IMR-90 (cell line): ENCODE data around the gene MAP3K13. TPM values are rescaled to one million over a fixed set of nuclear protein-coding genes. Genes with fewer than 3 reads are reported as not detected.

ENCODE experiments used
- ATAC-seq: fragments of 200-7000 bp; cut with Tn5 transposase; 2 replicates; pipeline ENCODE4 v1.9.1; 2020; ENCODE audit warnings: low read depth, mild to moderate bottlenecking, moderate library complexity
- BruUV-seq: library from RNA; stranded (reverse); fragments of 400-500 nt; replicated peaks from 2 replicates; lab custom pipeline; 2021; lab: Mats Ljungman, UMichigan
- CTCF ChIA-PET: fragments of 300-600 bp; formaldehyde crosslinking; extraction: SDS; loops from one replicate; lab custom pipeline; 2021; ENCODE audit warnings: antibody characterized with exemption; lab: Yijun Ruan, JAX
- POLR2A ChIA-PET: fragments of 300-600 bp; sonication (Branson Sonifier 250); formaldehyde crosslinking; loops from one replicate; lab custom pipeline; 2022; ENCODE audit warnings: antibody characterized with exemption; ENCODE audit not compliant: unreplicated experiment; lab: Charles Lee
- DNase-seq: peaks from one replicate; pipeline ENCODE4 v3.0.0; 2013
- H2AFZ ChIP-seq: replicated peaks from 2 replicates; pipeline ENCODE3; 2013; ENCODE audit warnings: low read length, mild to moderate bottlenecking; ENCODE audit not compliant: poor library complexity
- H2AK5ac ChIP-seq: 2 replicates; pipeline ENCODE4 v1.6.1; 2013; ENCODE audit warnings: low read depth, low read length, inconsistent platforms
- H2AK9ac ChIP-seq: replicated peaks from 2 replicates; pipeline ENCODE3; 2013; ENCODE audit warnings: mild to moderate bottlenecking, low read depth, low read length, moderate library complexity; ENCODE audit not compliant: poor library complexity
- H2BK120ac ChIP-seq: 2 replicates; pipeline ENCODE4 v1.6.1; 2013; ENCODE audit warnings: low read depth, low read length, inconsistent platforms
- H2BK15ac ChIP-seq: 3 replicates; pipeline ENCODE4 v1.6.1; 2013; ENCODE audit warnings: low read depth, low read length, inconsistent platforms
- H2BK20ac ChIP-seq: 2 replicates; pipeline ENCODE4 v1.6.1; 2013; ENCODE audit warnings: low read depth, mild to moderate bottlenecking, inconsistent platforms, low read length, moderate library complexity
- H2BK5ac ChIP-seq: 2 replicates; pipeline ENCODE4 v1.6.1; 2013; ENCODE audit warnings: mild to moderate bottlenecking, low read depth, low read length, inconsistent platforms; ENCODE audit not compliant: poor library complexity, severe bottlenecking
- H3K14ac ChIP-seq: replicated peaks from 2 replicates; pipeline ENCODE4 v1.6.1; 2013; ENCODE audit warnings: low read depth, low read length, inconsistent platforms
- H3K18ac ChIP-seq: 2 replicates; pipeline ENCODE4 v1.6.1; 2013; ENCODE audit warnings: low read depth, low read length, control low read depth
- H3K23ac ChIP-seq: 2 replicates; pipeline ENCODE4 v1.6.1; 2013; ENCODE audit warnings: low read depth, low read length, inconsistent platforms
- H3K27ac ChIP-seq: 2 replicates; pipeline ENCODE4 v1.5.1; 2013; ENCODE audit warnings: mild to moderate bottlenecking, control low read depth, low read length; ENCODE audit not compliant: insufficient read depth
- H3K27me3 ChIP-seq: 2 replicates; pipeline ENCODE4 v1.6.1; 2013; ENCODE audit warnings: low read length; ENCODE audit not compliant: control insufficient read depth, insufficient read depth
- H3K36me3 ChIP-seq: 2 replicates; pipeline ENCODE4 v1.6.1; 2013; ENCODE audit warnings: low read length, mixed read lengths; ENCODE audit not compliant: control insufficient read depth, insufficient read depth
- H3K4ac ChIP-seq: 2 replicates; pipeline ENCODE4 v1.6.1; 2013; ENCODE audit warnings: low read depth, low read length, inconsistent platforms
- H3K4me1 ChIP-seq: 2 replicates; pipeline ENCODE4 v1.6.1; 2013; ENCODE audit warnings: low read length, mixed read lengths; ENCODE audit not compliant: control insufficient read depth, insufficient read depth
- H3K4me2 ChIP-seq: 2 replicates; pipeline ENCODE4 v1.6.1; 2013; ENCODE audit warnings: low read depth, mild to moderate bottlenecking, control low read depth, low read length, moderate library complexity
- H3K4me3 ChIP-seq: 2 replicates; pipeline ENCODE4 v1.5.1; 2013; ENCODE audit warnings: low read depth, mild to moderate bottlenecking, control low read depth, low read length, moderate library complexity; ENCODE audit not compliant: insufficient read depth
- H3K56ac ChIP-seq: 2 replicates; pipeline ENCODE4 v1.6.1; 2013; ENCODE audit warnings: low read length, inconsistent platforms; ENCODE audit not compliant: insufficient read depth; ENCODE audit errors: extremely low read depth
- H3K79me1 ChIP-seq, 2 experiments: 2 replicates each; pipeline ENCODE4 v1.6.1; 2013; ENCODE audit warnings: low read length in 2 of 2, inconsistent platforms in 1 of 2, low read depth in 1 of 2
- H3K9ac ChIP-seq: 2 replicates; pipeline ENCODE4 v1.6.1; 2013; ENCODE audit warnings: low read depth, low read length, control low read depth
- H3K9me1 ChIP-seq: 2 replicates; pipeline ENCODE4 v1.6.1; 2013; ENCODE audit warnings: low read length, inconsistent platforms; ENCODE audit not compliant: insufficient read depth
- H3K9me3 ChIP-seq: 2 replicates; pipeline ENCODE4 v1.6.1; 2013; ENCODE audit warnings: low read length; ENCODE audit not compliant: control insufficient read depth, insufficient read depth
- H4K20me1 ChIP-seq: 2 replicates; pipeline ENCODE4 v1.6.1; 2013; ENCODE audit warnings: low read length, inconsistent platforms; ENCODE audit not compliant: insufficient read depth
- H4K5ac ChIP-seq: 2 replicates; pipeline ENCODE4 v1.6.1; 2013; ENCODE audit warnings: mild to moderate bottlenecking, low read depth, low read length, control low read depth
- H4K8ac ChIP-seq, 2 experiments: 2 replicates each; pipeline ENCODE4 v1.6.1; 2013; ENCODE audit warnings: low read depth in 2 of 2, low read length in 2 of 2, control low read depth in 1 of 2, inconsistent platforms in 1 of 2
- H4K91ac ChIP-seq: 2 replicates; pipeline ENCODE4 v1.6.1; 2013; ENCODE audit warnings: low read depth, low read length, inconsistent platforms; ENCODE audit not compliant: insufficient read depth
- BHLHE40 ChIP-seq: fragments of 150-350 bp; IDR thresholded peaks from 2 replicates; pipeline ENCODE4 v1.6.1; 2016; ENCODE audit warnings: mild to moderate bottlenecking, low read depth, low read length
- CEBPB ChIP-seq: IDR thresholded peaks from 2 replicates; pipeline ENCODE4 v1.6.1; 2012; ENCODE audit warnings: low read depth, low read length, improper control_type of control experiment
- CHD1 ChIP-seq: IDR thresholded peaks from 2 replicates; pipeline ENCODE4 v1.6.1; 2012; ENCODE audit warnings: low read depth, low read length, improper control_type of control experiment
- FOS ChIP-seq: fragments of 150-350 bp; IDR thresholded peaks from 2 replicates; pipeline ENCODE4 v1.6.1; 2016; ENCODE audit warnings: low read depth, low read length
- MAFK ChIP-seq: IDR thresholded peaks from 2 replicates; pipeline ENCODE4 v1.6.1; 2012; ENCODE audit warnings: low read depth, low read length, improper control_type of control experiment
- MXI1 ChIP-seq: IDR thresholded peaks from 2 replicates; pipeline ENCODE4 v1.6.1; 2012; ENCODE audit warnings: low read depth, mild to moderate bottlenecking, low read length, moderate library complexity, borderline replicate concordance
- NFE2L2 ChIP-seq: fragments of 150-350 bp; IDR thresholded peaks from 2 replicates; pipeline ENCODE4 v1.6.1; 2016; ENCODE audit warnings: low read depth, mild to moderate bottlenecking, low read length
- POLR2A ChIP-seq: IDR thresholded peaks from 2 replicates; pipeline ENCODE4 v1.6.1; 2012; ENCODE audit warnings: mild to moderate bottlenecking, low read depth, low read length
- RCOR1 ChIP-seq: IDR thresholded peaks from 2 replicates; pipeline ENCODE4 v1.6.1; 2012; ENCODE audit warnings: mild to moderate bottlenecking, low read length, improper control_type of control experiment; ENCODE audit not compliant: insufficient replicate concordance
- RFX5 ChIP-seq: IDR thresholded peaks from 2 replicates; pipeline ENCODE4 v1.8.0; 2012; ENCODE audit warnings: low read depth, mild to moderate bottlenecking, low read length, moderate library complexity
- SMC3 ChIP-seq: fragments of 150-350 bp; IDR thresholded peaks from 2 replicates; pipeline ENCODE4 v1.6.1; 2016; ENCODE audit warnings: low read depth, mild to moderate bottlenecking, antibody characterized with exemption, low read length, moderate library complexity
- USF2 ChIP-seq: fragments of 150-350 bp; IDR thresholded peaks from 2 replicates; pipeline ENCODE4 v1.6.1; 2017; ENCODE audit warnings: mild to moderate bottlenecking, antibody characterized with exemption, low read length, low read depth
- dilution Hi-C: fragments of 300-500 bp; cut with HindIII; formaldehyde crosslinking; loops from one replicate; pipeline ENCODE4 v1.14.3; 2018; ENCODE audit warnings: low sequenced_read_pairs; ENCODE audit not compliant: unreplicated experiment
- in situ Hi-C: fragments of 300-500 bp; cut with MboI; formaldehyde crosslinking; loops from 3 replicates; pipeline ENCODE4 v1.14.3; 2019; ENCODE audit warnings: low sequenced_read_pairs, inconsistent platforms, mixed read lengths
- intact Hi-C: fragments of 100-400 bp; cut with micrococcal nuclease; formaldehyde crosslinking; loops from 2 replicates; pipeline ENCODE4 v1.10.0; 2022
- polyA plus RNA-seq, 3 experiments: library from polyadenylated mRNA; depleted of rRNA; stranded (reverse); fragments of >200 nt; gene quantifications; 2 replicates each; pipeline ENCODE4 v1.2.3, GENCODE V29; 2012; ENCODE audit warnings: low replicate concordance in 1 of 3
- total RNA-seq: library from RNA; depleted of rRNA; stranded (reverse); fragments of >200 nt; gene quantifications from 2 replicates; pipeline ENCODE4 v1.2.3, GENCODE V29; 2012
- TF ChIP-seq, protein P1 (sequence below): fragments of 150-350 bp; IDR thresholded peaks from 2 replicates; pipeline ENCODE4 v1.6.1; 2016; ENCODE audit warnings: low read depth, mild to moderate bottlenecking, low read length, moderate library complexity, borderline replicate concordance
- TF ChIP-seq, protein P2 (sequence below): conservative IDR thresholded peaks from 2 replicates; pipeline ENCODE4 v1.5.1; 2012; ENCODE audit warnings: mild to moderate bottlenecking, low read depth, low read length, improper control_type of control experiment

MAP3K13 gene
- total and polyA plus RNA-seq, 2 of the 4 experiments (the other 2 are of a cell fraction), result 9.9 to 17.6 TPM

DNA sequence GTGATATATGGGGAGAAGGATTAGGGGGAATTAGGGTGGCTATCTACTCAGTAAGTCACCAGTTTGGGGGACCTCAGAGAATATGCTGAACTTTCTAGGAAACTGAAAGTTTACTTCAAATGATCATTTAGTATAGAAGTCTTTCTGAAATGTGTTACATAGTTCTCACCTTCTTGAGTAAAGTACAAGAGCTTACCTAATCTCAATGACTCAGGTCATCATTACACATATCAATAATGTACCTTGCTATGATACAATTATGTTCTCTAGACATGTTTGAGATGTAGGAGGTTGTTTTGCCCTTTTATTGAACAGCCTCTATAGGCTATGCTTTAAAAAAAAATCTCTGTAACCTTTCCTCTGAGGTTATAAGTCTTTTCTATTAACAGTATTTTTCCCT is 85.2 kb downstream of the MAP3K13 start:
- DNase-seq (no peak), ATAC-seq (no peak)
- H2AK5ac ChIP-seq, result no peak overlapping the region
- TF ChIP-seq BHLHE40 (no peak), RFX5 (no peak), CHD1 (no peak), CEBPB (no peak), FOS (no peak), NFE2L2 (no peak), RCOR1 (no peak), MAFK (no peak), USF2 (no peak), POLR2A (no peak), MXI1 (no peak), SMC3 (no peak)
- TF ChIP-seq, protein P1, sequence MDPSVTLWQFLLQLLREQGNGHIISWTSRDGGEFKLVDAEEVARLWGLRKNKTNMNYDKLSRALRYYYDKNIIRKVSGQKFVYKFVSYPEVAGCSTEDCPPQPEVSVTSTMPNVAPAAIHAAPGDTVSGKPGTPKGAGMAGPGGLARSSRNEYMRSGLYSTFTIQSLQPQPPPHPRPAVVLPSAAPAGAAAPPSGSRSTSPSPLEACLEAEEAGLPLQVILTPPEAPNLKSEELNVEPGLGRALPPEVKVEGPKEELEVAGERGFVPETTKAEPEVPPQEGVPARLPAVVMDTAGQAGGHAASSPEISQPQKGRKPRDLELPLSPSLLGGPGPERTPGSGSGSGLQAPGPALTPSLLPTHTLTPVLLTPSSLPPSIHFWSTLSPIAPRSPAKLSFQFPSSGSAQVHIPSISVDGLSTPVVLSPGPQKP, result no peak
- TF ChIP-seq, protein P2, sequence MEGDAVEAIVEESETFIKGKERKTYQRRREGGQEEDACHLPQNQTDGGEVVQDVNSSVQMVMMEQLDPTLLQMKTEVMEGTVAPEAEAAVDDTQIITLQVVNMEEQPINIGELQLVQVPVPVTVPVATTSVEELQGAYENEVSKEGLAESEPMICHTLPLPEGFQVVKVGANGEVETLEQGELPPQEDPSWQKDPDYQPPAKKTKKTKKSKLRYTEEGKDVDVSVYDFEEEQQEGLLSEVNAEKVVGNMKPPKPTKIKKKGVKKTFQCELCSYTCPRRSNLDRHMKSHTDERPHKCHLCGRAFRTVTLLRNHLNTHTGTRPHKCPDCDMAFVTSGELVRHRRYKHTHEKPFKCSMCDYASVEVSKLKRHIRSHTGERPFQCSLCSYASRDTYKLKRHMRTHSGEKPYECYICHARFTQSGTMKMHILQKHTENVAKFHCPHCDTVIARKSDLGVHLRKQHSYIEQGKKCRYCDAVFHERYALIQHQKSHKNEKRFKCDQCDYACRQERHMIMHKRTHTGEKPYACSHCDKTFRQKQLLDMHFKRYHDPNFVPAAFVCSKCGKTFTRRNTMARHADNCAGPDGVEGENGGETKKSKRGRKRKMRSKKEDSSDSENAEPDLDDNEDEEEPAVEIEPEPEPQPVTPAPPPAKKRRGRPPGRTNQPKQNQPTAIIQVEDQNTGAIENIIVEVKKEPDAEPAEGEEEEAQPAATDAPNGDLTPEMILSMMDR, result no peak
- intact Hi-C loops, result no loop called here
- H3K4me3 ChIP-seq, result no peak overlapping the region
- no peaks in the 10 kb centered on the region for H4K20me1 ChIP-seq
- H4K91ac ChIP-seq, result no peak overlapping the region
- H3K27me3 ChIP-seq, result no peaks in the 10 kb centered on the region
- H3K4me1 ChIP-seq, result no peaks in the 10 kb centered on the region
- H4K8ac ChIP-seq, result no peak overlapping the region
- no peak overlapping the region for H3K18ac ChIP-seq
- dilution Hi-C loops, result no loop called here
- H3K4me2 ChIP-seq, result no peak overlapping the region
- H4K5ac ChIP-seq, result no peak overlapping the region
- no peak overlapping the region for H3K4ac ChIP-seq
- H3K9me3 ChIP-seq, result no peaks in the 10 kb centered on the region
- no peak overlapping the region for H2AK9ac ChIP-seq
- H3K14ac ChIP-seq, result no peak overlapping the region
- peaks cover 2% of the 10 kb centered on the region; the same call in 1 of the 2 replicates for H3K36me3 ChIP-seq
- no peak overlapping the region for H2AFZ ChIP-seq
- H3K9me1 ChIP-seq, result no peaks in the 10 kb centered on the region
- BruUV-seq, result no TSS peak
- H3K79me1 ChIP-seq, result no peaks in the 10 kb centered on the region
- no peak overlapping the region for H2BK5ac ChIP-seq
- ChIA-PET POLR2A (no interaction called here), CTCF (interaction anchor here (0.8 kb wide), 1 partner anchor 12 kb away, joined by 3 read pairs; no protein-coding TSS in a partner anchor)
- no peak overlapping the region for H3K9ac ChIP-seq
- no peak overlapping the region for H3K23ac ChIP-seq
- H2BK120ac ChIP-seq, result no peak overlapping the region
- H3K56ac ChIP-seq, result no peak overlapping the region
- in situ Hi-C loops, result no loop called here
- H2BK20ac ChIP-seq, result no peak overlapping the region
- no peak overlapping the region for H2BK15ac ChIP-seq
- H3K27ac ChIP-seq, result no peak overlapping the region
